Measurements from ENCODE around the gene C1orf232. TPM values are rescaled to one million over a fixed set of nuclear protein-coding genes. Genes with fewer than 3 reads are reported as not detected.
A peak's percentile ranks its signal among the peaks of the same experiment; 100 is the strongest.

The C1orf232 gene
- total RNA-seq, 1 experiment from 2014 or later = not detected

DNA sequence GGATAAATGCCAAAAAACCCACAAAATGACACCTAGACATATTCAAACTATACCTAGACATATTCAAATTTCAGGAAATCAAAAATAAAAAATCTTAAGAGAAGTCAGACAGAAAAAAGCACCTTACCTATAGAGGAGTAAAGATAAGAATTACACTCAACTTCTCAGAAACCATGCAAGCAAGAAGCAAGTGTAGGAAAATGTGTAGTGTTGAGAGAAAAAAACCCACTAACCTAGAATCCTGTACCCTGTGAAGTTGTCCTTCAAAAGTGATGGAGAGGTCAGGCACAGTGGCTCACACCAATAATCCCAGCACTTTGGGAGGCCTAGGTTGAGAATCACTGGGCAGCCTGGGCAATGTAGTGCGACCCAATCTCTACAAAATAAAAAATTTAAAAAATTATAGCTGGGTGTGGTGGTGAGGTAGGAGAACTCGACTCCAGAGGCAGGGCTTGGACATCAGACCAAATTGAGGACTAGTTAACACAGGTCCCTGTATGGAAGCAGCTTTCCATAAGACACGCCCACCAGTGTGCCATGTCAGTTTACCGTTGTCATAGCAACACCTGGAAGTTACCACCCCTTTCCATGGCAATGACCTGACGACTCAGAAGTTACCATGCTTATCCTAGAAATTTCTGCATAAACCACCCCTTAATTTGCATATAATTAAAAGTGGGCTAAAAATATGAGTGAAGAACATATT lies 36.5 kb downstream of the C1orf232 start:
- Histone ChIP-seq H4K5ac (ENCODE audit: insufficient read length, low read depth, low read length) (no peak overlapping the region), H3K9ac (ENCODE audit: extremely low read depth, insufficient read length, low read length) (no peak overlapping the region), H3K79me1 (ENCODE audit: insufficient read depth, low read depth, low read length, poor library complexity, severe bottlenecking) (no peaks in the 10 kb centered on the region), H3K79me2 (ENCODE audit: insufficient read depth, low read length) (no peaks in the 10 kb centered on the region), H3K18ac (ENCODE audit: insufficient read length, low read depth, low read length) (no peak overlapping the region), H3K23me2 (ENCODE audit: insufficient read length, low read depth, low read length, poor library complexity, severe bottlenecking) (no peaks in the 10 kb centered on the region), H2BK12ac (ENCODE audit: insufficient read length, low read depth, low read length) (no peak overlapping the region), H3T11ph (ENCODE audit: low read length) (no peak overlapping the region), H3K4me2 (ENCODE audit: insufficient read depth, insufficient read length, low read length) (no peak overlapping the region), H3K14ac (ENCODE audit: insufficient read depth, low read length) (no peak overlapping the region), H3K27me3 (ENCODE audit: insufficient read depth, low read length) (no peaks in the 10 kb centered on the region), H2BK120ac (ENCODE audit: low read depth, low read length, poor library complexity, severe bottlenecking) (no peak overlapping the region), H4K20me1 (ENCODE audit: control insufficient read depth, insufficient read depth, insufficient read length) (no peaks in the 10 kb centered on the region), H2AFZ (ENCODE audit: low read length) (no peak overlapping the region), H4K8ac (replicated peaks; ENCODE audit: insufficient read length, low read depth, low read length) (no peak overlapping the region), H3K56ac (ENCODE audit: insufficient read length, low read depth, low read length) (no peak overlapping the region), H3K23ac (ENCODE audit: insufficient read length, low read depth, low read length) (no peak overlapping the region), H3K4me1 (ENCODE audit: insufficient read depth, low read length) (no peaks in the 10 kb centered on the region), H3K4ac (ENCODE audit: low read depth, low read length) (no peak overlapping the region), H2BK5ac (ENCODE audit: insufficient read length, low read length) (no peak overlapping the region), H2BK15ac (ENCODE audit: low read depth, low read length) (no peak overlapping the region), H4K91ac (ENCODE audit: insufficient read length, low read depth, low read length) (no peak overlapping the region), H3K9me3 (ENCODE audit: control insufficient read depth, low read depth, low read length) (no peaks in the 10 kb centered on the region), H2BK20ac (ENCODE audit: low read depth, low read length, poor library complexity, severe bottlenecking) (no peak overlapping the region), H2AK5ac (ENCODE audit: insufficient read length, low read length) (no peak overlapping the region), H3K27ac (ENCODE audit: insufficient read length, low read depth, low read length) (no peak overlapping the region)
- Mint-ChIP-seq H3K27ac (no peak overlapping the region; a peak in 1 of 7 replicates), H3K9me3 (peaks cover 0 to 2% of the 10 kb centered on the region in 2 experiments; a peak in 2 of 5 replicates), H3K36me3 (ENCODE audit: insufficient read depth in 1 of 3, low read depth in 3 of 3) (no peaks in the 10 kb centered on the region), H3K4me3 (no peak overlapping the region), H3K27me3 (ENCODE audit: low read depth) (peaks cover 2% of the 10 kb centered on the region), H3K4me1 (peaks cover 0 to 4% of the 10 kb centered on the region in 2 experiments; a peak in 2 of 4 replicates)
- TF ChIP-seq, protein P1, sequence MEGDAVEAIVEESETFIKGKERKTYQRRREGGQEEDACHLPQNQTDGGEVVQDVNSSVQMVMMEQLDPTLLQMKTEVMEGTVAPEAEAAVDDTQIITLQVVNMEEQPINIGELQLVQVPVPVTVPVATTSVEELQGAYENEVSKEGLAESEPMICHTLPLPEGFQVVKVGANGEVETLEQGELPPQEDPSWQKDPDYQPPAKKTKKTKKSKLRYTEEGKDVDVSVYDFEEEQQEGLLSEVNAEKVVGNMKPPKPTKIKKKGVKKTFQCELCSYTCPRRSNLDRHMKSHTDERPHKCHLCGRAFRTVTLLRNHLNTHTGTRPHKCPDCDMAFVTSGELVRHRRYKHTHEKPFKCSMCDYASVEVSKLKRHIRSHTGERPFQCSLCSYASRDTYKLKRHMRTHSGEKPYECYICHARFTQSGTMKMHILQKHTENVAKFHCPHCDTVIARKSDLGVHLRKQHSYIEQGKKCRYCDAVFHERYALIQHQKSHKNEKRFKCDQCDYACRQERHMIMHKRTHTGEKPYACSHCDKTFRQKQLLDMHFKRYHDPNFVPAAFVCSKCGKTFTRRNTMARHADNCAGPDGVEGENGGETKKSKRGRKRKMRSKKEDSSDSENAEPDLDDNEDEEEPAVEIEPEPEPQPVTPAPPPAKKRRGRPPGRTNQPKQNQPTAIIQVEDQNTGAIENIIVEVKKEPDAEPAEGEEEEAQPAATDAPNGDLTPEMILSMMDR (conservative IDR thresholded peaks at IDR 0.05) = no peak
- WGBS (ENCODE audit: extremely low coverage, insufficient read length, low lambda C conversion rate) = no CpG with 5 or more reads among the region's 5 CpGs
- DNase-seq = peak; percentile 54

All from H9 (cell line).